GM20000 (cell line): Measurements from ENCODE around the gene GASK1A.

Experiments
- DNase-seq: peaks from one replicate; pipeline ENCODE4 v3.0.0; 2012; ENCODE audit warnings: low spot score
- TF ChIP-seq, protein P1 (sequence below): IDR thresholded peaks from 2 replicates; pipeline ENCODE4 v1.5.1; 2012; ENCODE audit warnings: mild to moderate bottlenecking, control low read depth; ENCODE audit errors: extremely low read depth, missing control alignments

GASK1A gene

DNA sequence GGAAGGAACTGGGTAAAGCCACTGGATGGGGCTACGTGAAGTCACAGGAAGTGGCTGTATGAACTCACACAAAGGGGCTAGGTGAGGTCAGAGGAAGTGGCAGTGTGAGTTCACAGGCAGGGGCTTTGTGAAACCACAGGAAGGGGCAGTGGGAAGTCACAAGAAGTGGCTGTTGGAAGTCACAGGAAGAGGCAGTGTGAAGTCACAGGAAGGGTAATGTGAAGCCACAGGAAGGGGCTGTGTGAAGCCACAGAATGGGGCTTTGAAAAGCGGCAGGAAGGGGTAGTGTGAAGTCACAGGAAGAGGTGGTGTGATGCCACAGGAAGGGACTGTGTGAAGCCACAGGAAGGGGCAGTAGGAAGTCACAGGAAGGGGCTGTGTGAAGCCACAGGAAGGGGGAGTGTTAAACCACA is 34.6 kb downstream of the GASK1A start:
- TF ChIP-seq, protein P1, sequence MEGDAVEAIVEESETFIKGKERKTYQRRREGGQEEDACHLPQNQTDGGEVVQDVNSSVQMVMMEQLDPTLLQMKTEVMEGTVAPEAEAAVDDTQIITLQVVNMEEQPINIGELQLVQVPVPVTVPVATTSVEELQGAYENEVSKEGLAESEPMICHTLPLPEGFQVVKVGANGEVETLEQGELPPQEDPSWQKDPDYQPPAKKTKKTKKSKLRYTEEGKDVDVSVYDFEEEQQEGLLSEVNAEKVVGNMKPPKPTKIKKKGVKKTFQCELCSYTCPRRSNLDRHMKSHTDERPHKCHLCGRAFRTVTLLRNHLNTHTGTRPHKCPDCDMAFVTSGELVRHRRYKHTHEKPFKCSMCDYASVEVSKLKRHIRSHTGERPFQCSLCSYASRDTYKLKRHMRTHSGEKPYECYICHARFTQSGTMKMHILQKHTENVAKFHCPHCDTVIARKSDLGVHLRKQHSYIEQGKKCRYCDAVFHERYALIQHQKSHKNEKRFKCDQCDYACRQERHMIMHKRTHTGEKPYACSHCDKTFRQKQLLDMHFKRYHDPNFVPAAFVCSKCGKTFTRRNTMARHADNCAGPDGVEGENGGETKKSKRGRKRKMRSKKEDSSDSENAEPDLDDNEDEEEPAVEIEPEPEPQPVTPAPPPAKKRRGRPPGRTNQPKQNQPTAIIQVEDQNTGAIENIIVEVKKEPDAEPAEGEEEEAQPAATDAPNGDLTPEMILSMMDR: no peak
- DNase-seq: no peak

DNA sequence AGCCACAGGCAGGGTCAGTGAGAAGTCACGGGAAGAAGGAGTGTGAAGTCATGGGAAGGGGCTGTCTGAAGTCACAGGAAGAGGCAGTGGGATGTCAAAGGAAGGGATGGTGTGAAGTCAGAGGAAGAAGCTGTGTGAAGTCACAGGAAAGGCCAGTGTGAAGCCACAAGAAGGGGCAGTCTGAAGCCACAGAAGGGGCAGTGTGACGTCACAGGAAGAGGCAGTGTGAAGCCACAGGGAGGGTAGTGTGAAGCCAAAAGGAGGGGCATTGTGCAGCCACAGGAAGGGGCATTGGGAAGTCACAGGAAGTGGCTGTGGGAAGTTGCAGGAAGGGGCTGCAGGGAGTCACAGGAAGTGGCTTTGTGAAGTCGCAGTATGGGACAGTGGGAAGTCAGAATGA is 35.1 kb downstream of the GASK1A start:
- TF ChIP-seq, protein P1: no peak
- DNase-seq: no peak

DNA sequence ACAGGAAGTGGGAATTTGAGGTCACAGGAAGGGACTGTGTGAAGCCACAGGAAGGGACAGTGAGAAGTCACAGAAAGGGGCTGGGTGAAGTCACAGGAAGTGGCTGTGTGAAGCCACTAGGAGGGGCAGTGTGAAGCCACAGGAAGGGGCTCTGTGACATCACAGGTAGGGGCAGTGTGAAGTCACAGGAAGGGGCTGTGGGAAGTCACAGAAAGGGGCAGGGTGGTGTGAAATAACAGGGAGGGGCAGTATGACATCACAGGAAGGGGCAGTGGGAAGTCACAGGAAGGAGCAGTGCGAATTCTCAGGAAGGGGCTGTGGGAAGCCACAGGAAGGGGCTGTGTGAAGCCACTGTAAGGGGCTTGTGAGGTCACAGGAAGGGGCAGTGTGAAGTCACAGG is 35.8 kb downstream of the GASK1A start:
- TF ChIP-seq, protein P1: no peak
- no peak for DNase-seq

DNA sequence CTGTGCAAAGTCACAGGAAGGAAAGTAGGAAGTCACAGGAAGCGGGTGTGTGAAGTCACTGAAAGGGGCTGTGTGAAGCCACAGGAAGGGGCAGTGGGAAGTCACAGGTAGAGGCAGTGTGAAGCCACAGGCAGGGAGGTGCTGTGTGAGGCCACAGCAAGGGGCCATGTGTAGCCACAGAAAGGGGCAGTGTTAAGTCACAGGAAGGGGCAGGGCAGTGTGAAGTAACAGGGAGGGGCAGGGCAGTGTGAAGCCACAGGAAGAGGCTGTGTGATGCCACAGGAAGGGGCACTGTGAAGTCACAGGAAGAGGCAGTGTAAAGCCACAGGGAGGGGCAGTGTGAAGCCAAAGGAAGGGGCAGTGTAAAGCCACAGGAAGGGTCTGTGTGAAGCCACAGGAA is 36.5 kb downstream of the GASK1A start:
- no peak for DNase-seq
- TF ChIP-seq, protein P1: no peak

DNA sequence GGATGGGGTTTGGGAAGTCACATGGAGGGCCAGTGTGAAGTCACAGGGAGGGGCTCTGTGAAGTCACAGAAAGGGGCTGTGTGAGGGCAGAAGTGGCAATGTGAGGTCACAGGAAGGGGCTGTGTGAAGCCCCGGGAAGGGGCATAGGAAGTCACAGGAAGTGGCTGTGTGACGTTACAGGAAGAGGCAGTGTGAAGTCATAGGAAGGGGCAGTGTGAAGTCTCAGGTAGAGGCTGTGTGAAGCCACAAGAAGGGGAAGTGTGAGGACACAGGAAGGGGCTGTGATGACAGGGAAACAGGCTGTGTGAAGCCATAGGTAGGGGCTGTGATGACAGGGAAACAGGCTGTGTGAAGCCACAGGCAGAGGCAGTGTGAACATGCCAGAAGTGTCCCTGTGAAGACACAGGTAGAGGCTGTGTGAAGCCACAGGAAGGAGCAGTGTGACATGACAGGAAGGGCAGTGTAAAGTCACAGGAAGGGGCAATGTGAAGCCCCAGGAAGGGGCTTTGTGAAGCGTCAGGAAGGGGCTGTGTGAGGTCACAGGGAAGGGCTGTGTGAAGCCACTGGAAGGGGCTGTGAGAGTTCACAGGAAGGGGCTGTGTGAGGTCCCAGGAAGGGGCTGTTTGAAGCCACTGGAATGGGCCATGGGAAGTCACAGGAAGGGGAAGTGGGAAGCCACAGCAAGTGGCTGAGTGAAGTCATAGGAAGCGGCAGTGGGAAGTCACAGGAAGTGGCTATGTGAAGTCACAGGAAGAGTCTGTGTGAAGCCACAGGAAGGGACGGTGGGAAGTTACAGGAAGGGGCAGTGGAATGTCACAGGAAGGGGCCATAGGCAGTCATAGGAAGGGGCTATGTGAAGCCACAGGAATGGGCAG is 37.1 kb downstream of the GASK1A start:
- TF ChIP-seq, protein P1: no peak
- no peak for DNase-seq

DNA sequence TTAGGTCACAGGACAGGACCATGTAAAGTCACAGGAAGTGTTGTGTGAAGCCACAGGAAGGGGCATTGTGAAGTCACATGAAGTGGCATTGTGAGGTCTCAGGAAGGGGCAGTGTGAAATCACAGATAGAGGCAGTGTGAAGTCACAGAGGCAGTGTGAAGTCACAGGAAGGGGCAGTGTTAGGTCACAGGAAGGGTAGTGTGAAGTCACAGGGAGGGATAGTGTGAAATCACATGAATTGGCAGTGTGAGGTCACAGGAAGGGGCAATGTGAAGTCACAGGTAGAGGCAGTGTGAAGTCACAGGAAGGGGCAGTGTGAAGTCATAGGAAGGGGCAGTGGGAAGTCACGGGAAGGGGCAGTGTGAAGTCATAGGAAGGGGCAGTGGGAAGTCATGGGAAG is 37.9 kb downstream of the GASK1A start:
- DNase-seq: no peak
- TF ChIP-seq, protein P1: no peak

DNA sequence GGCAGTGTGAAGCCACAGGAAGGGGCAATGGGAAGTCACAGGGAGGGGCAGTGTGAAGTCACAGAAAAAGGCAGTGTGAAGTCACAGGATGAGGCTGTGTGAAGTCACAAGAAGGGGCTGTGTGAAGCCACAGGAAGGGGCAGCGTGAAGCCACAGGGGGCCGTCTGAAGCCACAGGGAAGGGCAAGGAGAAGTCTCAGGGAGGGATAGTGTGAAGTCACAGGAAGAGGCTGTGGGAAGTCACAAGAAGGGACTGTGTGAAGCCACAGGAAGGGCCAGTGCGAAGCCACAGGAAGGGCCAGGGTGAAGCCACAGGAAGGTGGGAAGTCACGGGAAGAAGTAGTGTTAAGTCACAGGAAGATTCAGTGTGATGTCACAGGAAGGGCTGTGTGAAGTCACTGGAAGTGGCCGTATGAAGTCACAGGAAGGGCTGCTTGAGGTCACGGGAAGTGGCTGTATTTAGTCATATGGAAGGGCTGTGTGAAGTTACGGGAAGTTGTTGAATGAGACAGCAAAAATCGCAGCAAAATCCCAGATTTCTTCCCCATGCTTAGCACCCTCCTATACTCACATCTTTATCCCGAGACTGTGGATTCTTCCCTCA is 38.6 kb downstream of the GASK1A start:
- TF ChIP-seq, protein P1: no peak
- DNase-seq: no peak
